RWPE2 (cell line): ENCODE measurements around the gene ILDR1.
A peak's percentile ranks its signal among the peaks of the same experiment; 100 is the strongest.

Source experiments
- ATAC-seq: fragments of 200-7000 bp; cut with Tn5 transposase; 3 replicates; pipeline ENCODE4 v1.9.1; 2021; ENCODE audit warnings: low read depth
- DNase-seq: peaks from one replicate; pipeline ENCODE4 v3.0.0-alpha.2; 2020; ENCODE audit warnings: low spot score
- H3K27ac ChIP-seq: fragments of 450-650 bp; 2 replicates; pipeline ENCODE4 v1.5.1; 2017; ENCODE audit warnings: mild to moderate bottlenecking; ENCODE audit not compliant: poor library complexity, severe bottlenecking
- H3K27me3 ChIP-seq: fragments of 250-450 bp; sonication (Bioruptor Pico); 2 replicates; pipeline ENCODE4 v1.5.1; 2021; ENCODE audit warnings: mild to moderate bottlenecking, moderate library complexity; ENCODE audit not compliant: insufficient read depth, poor library complexity, severe bottlenecking
- H3K36me3 ChIP-seq: fragments of 250-450 bp; sonication (Bioruptor Pico); 2 replicates; pipeline ENCODE4 v1.5.1; 2020; ENCODE audit warnings: low read depth, mild to moderate bottlenecking, moderate library complexity
- H3K4me1 ChIP-seq: fragments of 250-450 bp; sonication (Bioruptor Pico); 2 replicates; pipeline ENCODE4 v1.5.1; 2021; ENCODE audit warnings: mild to moderate bottlenecking, moderate library complexity; ENCODE audit not compliant: insufficient read depth, poor library complexity, severe bottlenecking
- H3K4me3 ChIP-seq: fragments of 250-450 bp; sonication (Bioruptor Pico); 2 replicates; pipeline ENCODE4 v1.5.1; 2021; ENCODE audit warnings: mild to moderate bottlenecking, moderate library complexity; ENCODE audit not compliant: severe bottlenecking
- H3K9me3 ChIP-seq: fragments of 250-450 bp; sonication (Bioruptor Pico); 2 replicates; pipeline ENCODE4 v1.5.1; 2021; ENCODE audit warnings: mild to moderate bottlenecking, moderate library complexity; ENCODE audit not compliant: severe bottlenecking
- TF ChIP-seq, protein P1 (sequence below): fragments of 450-650 bp; IDR thresholded peaks from one replicate; pipeline ENCODE4 v1.5.1; 2017; ENCODE audit warnings: mild to moderate bottlenecking, moderate library complexity; ENCODE audit not compliant: poor library complexity, severe bottlenecking

The ILDR1 gene

GRCh38 chr3:121974601-121975111 is 47.4 kb downstream of the ILDR1 start:
- Histone ChIP-seq H3K4me1 (peaks cover 39% of the 10 kb centered on the region), H3K27me3 (no peaks in the 10 kb centered on the region), H3K27ac (peak overlapping the region; percentile 99), H3K4me3 (no peak overlapping the region), H3K9me3 (no peaks in the 10 kb centered on the region), H3K36me3 (no peaks in the 10 kb centered on the region)
- DNase-seq: no peak
- ATAC-seq: peak; percentile 85
- TF ChIP-seq, protein P1, sequence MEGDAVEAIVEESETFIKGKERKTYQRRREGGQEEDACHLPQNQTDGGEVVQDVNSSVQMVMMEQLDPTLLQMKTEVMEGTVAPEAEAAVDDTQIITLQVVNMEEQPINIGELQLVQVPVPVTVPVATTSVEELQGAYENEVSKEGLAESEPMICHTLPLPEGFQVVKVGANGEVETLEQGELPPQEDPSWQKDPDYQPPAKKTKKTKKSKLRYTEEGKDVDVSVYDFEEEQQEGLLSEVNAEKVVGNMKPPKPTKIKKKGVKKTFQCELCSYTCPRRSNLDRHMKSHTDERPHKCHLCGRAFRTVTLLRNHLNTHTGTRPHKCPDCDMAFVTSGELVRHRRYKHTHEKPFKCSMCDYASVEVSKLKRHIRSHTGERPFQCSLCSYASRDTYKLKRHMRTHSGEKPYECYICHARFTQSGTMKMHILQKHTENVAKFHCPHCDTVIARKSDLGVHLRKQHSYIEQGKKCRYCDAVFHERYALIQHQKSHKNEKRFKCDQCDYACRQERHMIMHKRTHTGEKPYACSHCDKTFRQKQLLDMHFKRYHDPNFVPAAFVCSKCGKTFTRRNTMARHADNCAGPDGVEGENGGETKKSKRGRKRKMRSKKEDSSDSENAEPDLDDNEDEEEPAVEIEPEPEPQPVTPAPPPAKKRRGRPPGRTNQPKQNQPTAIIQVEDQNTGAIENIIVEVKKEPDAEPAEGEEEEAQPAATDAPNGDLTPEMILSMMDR: peak; percentile 4

GRCh38 chr3:121970047-121970446 is 52.0 kb downstream of the ILDR1 start:
- ATAC-seq: peak; percentile 54

DNA sequence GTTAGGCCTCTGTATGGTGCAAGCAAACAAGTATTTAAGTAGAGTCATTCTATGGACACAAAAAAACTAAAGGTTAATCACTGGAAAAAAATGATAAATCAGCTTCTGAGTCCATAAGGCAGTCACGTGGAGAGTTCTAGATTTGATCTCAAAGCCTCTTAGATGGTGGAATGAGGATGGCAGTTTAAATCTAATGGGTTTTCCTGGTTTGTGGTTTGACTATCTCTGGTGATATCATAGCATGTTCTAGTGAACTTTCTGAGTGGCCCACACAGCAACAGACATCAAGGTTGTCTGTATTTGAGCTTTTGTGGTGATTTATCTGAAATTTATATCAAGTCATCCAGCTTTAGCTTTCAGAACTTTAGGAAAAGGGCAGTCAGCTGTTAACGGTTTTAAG is 52.4 kb downstream of the ILDR1 start:
- Histone ChIP-seq H3K27ac (peak overlapping the region; percentile 89), H3K36me3 (no peaks in the 10 kb centered on the region), H3K27me3 (no peaks in the 10 kb centered on the region), H3K4me1 (peaks cover 26% of the 10 kb centered on the region), H3K4me3 (no peak overlapping the region), H3K9me3 (peaks cover 4% of the 10 kb centered on the region)
- TF ChIP-seq, protein P1: no peak
- DNase-seq (no peak), ATAC-seq (no peak)

More at GRCh38 chr3:121970047-121970446, 52.0 kb downstream of the ILDR1 start:
- no peaks in the 10 kb centered on the region for H3K36me3 ChIP-seq
- H3K27ac ChIP-seq: peak overlapping the region; percentile 89
- TF ChIP-seq, protein P1: no peak
- peaks cover 4% of the 10 kb centered on the region for H3K9me3 ChIP-seq
- no peak overlapping the region for H3K4me3 ChIP-seq
- H3K4me1 ChIP-seq: peaks cover 30% of the 10 kb centered on the region
- H3K27me3 ChIP-seq: no peaks in the 10 kb centered on the region
- DNase-seq: no peak

DNA sequence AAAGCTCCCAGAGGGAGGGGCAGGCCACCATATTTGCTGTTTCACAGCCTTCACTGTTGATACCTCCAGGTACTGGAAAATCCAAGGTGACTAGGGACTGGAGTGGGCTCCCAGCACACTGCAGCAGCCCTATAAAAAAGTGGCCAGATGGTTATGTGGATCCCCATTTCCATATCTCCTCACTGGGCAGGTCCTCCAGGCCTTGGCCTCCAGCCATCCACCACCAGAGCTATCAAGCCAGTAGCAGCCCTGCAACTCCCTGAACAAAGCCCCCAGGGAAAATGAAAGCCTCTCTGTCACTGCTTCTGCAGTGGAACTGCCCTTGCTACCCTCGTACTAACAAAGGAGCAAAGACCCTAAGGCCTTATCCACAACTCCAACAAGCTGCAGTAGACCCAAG is 58.4 kb downstream of the ILDR1 start:
- H3K27me3 ChIP-seq: no peaks in the 10 kb centered on the region
- H3K27ac ChIP-seq: no peak overlapping the region
- no peaks in the 10 kb centered on the region for H3K9me3 ChIP-seq
- ATAC-seq (no peak), DNase-seq (no peak)
- TF ChIP-seq, protein P1: no peak
- no peaks in the 10 kb centered on the region for H3K4me1 ChIP-seq
- H3K4me3 ChIP-seq: no peak overlapping the region
- no peaks in the 10 kb centered on the region for H3K36me3 ChIP-seq

GRCh38 chr3:121962443-121962842 is 59.6 kb downstream of the ILDR1 start:
- TF ChIP-seq, protein P1: no peak
- DNase-seq (no peak), ATAC-seq (no peak)
- H3K27ac ChIP-seq: no peak overlapping the region
- H3K4me1 ChIP-seq: no peaks in the 10 kb centered on the region
- H3K4me3 ChIP-seq: no peak overlapping the region
- no peaks in the 10 kb centered on the region for H3K27me3 ChIP-seq
- no peaks in the 10 kb centered on the region for H3K36me3 ChIP-seq
- no peaks in the 10 kb centered on the region for H3K9me3 ChIP-seq
